GM19351 (cell line): ENCODE measurements around the gene AHNAK.

Source experiments
- ATAC-seq: cut with Tn5 transposase; IDR thresholded peaks from one replicate; pipeline ENCODE4 v1.9.1; 2021; ENCODE audit warnings: mild to moderate bottlenecking, moderate library complexity; ENCODE audit not compliant: unreplicated experiment

Gene AHNAK

DNA sequence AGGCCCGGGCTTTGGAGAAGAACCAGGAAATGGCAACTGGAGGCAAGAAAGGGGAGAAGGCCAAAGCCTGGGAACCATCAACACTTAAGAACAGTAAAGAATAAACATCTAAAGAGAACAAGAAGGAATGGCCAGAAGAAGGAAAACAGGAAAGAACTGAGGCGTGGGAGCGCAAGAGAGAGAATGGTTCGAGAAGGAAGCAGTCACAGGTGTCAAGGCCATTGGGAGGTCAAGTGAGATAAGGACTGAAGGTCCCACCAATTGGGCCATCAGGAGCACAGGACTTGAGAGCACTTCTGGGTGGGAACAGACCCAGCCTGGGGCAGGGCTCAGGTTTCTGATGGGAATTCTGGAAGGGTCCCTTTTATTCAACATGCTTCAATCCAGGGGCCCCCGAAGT is 128.5 kb downstream of the AHNAK start:
- ATAC-seq, result no peak

DNA sequence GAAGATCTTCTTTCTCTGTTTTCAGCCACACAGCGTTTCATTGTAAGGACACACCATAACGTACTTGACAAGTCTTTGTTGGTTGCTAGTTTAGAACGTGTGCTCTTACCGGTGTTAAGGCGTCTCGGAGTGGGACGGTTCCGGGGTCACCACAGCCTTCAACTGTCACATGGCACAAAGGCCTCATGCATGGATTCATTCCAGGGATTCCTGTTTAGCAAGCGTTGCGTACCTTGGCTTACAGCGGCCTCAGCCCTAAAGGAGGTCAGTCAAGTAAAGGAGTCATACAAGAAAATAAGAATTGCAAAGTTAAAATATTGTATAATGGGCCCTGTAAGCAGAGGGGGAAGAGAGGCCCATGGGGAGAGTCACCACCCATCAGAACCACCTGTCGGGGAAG is 130.0 kb downstream of the AHNAK start:
- ATAC-seq, result no peak

DNA sequence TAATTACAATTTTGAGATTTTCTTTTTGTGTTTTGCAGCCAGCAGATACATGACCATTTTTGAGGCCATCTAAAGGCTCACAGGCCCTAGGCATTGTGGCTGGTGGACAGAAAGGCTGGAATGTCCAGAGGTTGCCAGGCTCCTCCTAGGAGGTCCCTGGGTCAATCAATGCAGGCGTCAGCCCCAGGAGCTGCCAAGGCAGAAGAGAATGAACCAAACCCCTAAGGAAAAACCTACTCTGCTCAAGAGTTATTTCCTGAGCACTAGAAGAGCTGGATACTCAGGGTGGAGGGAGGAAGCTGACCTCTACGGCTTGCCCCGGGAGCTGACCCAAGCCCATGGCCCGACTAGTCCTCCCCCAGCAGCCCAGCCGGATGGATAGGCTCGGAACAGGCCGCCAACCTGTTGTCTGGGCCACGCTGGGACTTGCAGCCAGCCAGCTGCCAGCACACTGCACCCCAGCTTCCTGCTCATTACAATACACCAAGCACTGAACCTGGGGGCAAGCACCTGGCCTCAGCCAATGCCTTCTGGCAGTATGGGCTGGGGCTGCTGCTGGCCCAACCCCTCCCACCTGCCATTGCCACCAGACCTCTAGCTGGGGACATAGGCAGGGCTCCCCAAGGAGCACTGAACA is 133.4 kb downstream of the AHNAK start:
- no peak for ATAC-seq

DNA sequence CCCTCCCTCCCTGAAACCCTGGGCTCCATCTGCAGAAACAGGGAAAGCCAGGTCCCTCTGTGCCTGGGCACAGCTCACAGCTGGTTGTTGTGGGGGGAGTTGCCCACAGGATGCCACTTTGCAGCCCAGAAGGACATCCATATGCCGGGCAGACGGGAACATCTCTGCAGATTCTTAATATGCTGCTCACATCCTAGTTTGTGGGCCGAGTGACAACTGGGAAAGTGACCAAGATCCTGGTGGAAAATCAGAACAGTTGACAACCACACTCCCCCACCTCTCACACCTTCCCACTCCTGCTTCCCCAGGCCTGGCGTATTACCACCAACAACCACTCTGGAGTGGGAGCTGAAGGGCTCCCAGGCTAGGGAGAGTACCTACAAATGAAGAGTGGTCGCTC is 135.1 kb downstream of the AHNAK start:
- no peak for ATAC-seq

DNA sequence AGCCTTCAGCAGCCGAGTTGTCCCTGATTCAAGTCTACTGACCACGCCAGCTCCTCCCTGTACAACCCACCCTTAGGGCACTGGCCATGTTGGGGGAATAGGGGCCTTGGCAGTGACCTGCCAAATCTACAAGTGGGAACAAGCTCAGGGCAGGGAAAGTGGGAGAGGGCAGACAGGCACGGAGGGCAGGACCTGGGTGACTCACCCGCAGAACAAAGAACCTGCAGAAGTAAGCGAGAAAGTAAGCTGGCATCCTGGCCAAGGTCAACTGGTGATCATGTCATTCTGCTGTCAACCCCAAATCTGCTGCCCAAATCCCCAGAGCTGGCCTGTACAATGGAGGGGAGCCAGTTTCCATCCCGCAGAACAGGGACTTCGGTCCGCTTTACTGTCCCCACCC is 135.6 kb downstream of the AHNAK start:
- no peak for ATAC-seq

DNA sequence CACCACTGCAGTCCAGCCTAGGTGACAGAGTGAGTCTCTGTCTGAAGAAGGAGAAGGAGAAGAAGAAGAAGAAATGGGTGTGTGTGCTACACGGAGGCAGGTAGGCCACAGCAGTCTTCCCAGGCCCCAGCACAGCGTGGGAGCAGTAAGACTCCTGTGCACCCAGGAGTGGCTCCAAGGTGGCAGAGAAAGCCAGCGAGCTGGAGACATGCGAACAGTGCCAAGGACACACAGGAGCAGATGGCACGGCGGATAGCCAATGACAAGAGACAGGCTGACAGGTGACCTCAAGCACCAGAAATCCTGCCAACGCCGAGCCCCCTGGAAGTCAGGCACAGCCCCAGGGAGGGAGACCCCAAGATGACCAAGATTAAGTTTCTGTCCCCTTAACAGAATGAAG is 136.8 kb downstream of the AHNAK start:
- no peak for ATAC-seq

DNA sequence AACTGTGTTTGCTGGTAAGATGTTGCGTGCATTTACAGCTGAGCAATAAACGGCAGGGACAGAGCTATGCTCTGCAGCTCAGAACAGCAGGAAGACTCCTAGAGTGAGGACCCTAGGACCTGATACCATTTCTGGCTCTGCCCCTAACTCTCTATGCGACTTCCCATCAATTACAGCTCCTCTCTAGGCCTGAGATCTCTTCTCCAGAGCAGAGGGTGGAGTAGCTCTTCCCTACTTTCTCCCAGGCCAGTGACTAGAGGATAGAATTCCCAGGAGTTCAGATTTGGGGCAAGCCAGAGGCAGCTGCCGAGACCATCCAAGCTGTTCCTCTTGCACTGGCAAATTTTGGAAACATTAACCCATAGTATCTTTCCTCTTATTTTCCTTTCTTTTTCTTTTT is 140.6 kb downstream of the AHNAK start:
- ATAC-seq, result no peak

DNA sequence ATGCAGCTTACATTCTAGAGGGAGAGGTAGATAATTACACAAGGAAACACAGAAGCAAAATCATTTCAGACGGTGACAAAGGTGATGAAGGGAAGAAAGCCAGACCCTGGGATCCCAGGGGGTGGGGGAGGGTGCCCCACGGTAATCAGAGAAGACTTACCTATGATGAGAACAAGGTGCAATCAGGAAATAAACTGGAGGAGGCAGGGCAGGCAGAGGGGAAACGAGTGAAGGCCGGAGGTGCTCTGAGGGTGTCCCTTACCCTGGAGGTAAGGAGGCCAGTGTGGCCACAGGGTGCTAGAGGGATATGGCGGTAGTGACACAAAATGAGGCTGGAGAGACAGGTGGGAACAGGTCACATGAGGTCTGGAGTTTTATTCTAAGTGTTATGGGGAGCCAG is 141.7 kb downstream of the AHNAK start:
- ATAC-seq, result no peak

DNA sequence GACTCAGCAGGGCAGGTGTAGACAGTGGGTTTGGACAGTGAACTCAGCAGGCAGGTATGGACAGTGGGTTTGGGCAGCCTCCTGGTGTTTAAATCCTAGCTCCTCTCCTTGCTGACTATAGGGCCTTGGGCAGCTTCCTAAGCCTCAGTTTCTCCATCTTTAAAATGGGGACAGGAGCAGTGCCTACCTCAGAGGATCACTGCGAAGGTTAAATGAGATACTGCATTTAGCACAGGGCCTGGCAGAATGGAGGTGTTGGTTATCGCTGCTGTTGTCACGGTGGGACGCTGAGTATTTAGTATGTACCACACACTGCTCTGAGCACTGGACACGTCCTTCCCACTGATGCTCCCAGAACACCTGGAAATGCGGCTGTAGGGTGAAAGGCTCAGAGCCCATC is 142.2 kb downstream of the AHNAK start:
- ATAC-seq, result no peak

DNA sequence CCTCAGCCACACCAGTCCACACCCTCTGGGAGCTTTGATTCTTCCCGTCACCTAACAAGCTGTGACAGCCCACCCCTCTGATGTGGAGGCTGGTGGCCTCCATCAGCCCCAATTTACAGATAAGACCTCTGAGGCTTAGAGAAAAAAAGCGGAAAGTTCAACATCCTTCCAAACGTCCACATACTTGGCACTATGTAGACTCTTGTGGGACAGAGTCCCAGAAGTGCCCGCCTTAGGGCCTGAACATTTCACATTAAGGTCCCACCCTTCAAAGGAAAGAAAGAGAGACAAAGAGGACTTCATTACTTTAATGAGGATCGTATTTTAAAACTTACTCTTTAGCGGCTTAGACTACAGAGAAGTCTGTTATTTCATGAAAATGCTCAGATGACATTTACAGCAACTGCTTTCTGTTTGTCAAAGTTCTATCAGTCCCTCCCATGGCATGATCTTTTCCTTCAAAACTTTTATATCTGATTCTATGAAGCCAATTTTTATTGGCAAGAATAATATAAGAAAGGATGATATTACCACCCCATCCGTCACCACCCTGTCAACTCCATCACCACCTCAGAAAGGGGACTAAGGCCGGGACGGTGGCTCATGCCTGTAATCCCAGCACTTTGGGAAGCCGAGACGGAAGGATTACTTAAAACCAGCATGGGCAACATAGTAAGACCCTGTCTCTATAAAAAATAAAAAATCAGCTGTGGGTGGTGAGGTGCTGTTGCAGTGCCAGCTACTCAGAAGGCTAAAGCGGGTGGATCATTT is 143.5 kb downstream of the AHNAK start:
- no peak for ATAC-seq

DNA sequence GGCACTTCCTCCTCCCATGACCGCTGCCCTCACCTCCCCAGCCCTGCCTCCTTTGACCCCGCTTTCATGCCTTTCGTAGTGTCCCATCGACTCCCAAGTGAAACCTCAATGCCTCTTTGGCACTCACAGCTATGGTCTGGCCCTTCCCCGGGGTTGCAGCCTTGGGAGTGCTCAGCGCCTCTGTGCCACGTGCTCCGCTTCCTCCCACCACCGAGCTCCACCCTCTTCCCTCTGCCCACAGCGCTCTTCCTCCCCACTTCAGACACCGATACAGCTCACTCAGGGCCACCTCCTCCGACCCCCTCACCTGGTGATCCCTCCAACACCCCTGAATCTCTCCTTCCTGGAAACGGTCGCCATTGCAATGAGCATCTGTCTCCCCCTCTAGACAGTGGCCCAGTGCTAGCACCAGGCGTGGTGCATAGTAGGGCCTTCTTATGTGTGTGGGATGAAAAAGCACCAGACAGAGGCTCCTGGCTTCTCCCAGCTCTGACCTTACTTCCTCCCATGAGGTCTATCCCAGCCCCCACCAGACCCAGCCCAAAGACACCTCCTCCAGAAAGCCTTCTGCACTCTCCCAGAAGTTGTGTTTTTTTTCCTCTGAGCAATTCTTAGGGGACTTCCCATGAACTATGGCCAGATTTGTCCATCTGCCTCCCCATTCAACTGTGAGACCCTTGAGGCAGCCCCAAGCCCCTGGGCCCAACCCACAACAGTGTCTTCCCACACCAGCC is 144.2 kb downstream of the AHNAK start:
- no peak for ATAC-seq

DNA sequence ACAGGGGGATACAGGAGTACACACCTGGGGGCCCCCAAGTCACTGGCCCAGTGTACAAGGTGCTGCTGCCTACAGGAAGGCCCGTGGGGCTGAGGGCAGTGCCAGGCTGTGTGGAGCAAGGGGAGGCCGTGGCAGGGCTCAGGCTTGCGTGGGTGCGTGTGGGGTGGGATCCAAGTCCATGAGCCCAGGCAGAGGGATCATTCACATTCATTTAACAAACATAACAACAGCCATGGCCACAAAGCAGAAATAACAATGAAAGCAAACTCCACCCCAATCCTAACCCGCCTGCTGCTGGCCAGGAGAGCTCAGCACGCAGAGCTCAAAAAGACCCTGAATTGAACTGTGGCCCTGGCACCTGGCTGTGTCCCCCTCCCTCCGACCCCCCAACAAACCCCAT is 144.8 kb downstream of the AHNAK start:
- ATAC-seq, result no peak

DNA sequence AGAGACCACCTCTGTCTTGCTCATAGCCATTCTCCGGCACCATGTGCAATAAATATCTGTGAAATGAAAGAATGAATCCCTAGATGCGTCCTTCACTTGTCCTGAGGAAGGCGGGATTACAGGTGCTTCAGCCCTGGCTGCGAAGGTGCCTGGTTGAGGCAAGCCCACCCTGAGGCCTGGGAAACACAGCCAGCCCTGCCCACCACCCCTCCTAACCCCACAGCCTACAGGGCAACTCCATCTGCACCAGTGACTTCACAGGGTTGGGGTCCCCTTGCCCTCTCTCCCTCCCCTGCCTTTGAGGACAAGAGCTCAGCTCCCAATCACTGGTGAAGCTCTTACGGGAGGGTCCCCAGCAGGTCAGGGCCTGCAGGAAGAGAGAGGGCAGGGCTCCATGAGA is 145.2 kb downstream of the AHNAK start:
- no peak for ATAC-seq

DNA sequence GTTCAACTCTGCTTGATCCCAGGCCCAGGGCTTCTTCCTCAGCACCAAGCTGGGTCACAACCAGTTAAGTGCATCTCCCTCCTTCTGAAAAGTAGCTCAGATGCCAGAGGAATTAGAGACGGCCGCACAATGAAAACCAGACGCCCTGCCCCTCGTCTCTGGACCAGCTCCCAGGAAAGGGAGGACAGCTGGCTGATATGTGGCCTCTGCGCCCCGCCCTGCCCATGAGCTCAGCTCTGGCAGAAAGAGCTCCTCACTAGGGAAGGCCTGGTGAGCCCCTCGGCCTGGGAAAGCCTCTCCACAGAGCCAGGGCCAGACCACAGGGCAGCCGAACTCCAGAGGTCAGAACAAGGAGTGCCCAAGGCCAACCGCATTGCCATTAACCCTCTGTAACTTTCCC is 145.8 kb downstream of the AHNAK start:
- ATAC-seq, result no peak

DNA sequence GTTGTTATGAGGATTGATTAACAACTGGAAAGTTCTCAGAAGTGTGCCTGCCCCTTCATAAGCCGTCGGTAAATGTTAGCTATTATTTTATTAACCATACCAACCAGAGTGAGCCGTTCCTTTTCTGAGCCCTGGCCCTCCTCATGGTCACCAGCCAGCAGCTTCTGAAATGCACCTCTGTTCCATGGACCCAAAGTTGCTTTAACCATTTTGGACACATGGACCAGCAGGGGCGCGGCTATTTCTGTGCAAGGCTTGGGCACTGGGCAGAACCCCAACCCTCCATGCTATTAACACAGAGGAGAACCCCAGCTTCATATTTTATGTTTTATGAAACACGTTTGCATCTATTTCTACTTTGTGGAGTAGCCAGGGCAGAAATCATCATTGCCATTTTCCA is 146.3 kb downstream of the AHNAK start:
- ATAC-seq, result no peak

DNA sequence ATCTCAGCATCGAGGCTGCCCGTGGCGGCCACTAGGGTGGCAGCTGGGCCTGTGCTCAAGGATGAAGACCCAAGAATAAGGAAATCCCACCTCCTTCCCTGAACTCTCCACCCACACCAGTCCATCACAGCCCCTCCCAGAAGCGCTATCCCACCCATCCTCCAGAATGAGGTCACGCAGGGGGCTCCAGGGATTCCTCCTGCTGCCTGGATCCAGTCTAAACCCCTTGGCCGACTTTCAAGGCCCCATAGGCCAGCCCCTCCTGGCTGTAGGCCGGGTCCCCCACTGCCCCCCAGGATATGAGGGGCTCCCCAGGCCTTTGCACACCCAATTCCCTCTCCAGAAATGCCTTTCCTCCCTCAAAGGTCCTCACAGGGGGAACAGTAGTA is 146.7 kb downstream of the AHNAK start:
- ATAC-seq, result no peak

DNA sequence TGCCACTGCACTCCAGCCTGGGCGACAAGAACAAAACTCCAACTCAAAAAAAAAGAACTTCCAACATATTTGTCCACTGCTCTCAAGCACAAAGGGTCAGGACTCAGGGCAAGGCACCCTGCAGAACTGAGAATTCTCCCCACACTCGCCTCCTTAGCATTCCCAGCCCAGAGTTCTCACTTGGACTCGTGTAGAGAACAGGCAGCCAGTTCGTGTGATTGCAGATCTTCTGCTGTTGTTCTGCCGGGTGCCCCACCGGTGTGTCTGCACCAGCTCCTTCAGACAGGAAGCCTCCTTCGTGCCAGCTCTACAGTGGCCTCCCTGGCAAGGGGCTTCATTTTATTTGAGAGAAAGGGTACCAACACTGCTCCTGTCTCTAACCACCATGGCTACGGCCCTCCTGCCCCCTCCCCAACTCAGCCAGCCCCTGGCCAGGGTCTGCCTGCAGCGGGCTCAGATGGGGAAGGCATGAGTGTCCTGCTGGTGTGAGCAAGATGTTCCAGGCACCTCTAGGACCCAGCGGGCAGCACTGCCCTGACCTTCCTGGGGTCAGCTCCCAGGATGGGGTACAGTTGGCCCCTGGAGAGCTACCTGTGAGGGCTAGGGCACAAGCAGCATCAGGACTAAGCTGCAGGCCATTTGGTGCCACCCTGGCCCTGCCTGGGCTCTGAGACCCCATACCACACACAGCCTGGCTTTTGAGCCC is 147.3 kb downstream of the AHNAK start:
- no peak for ATAC-seq

DNA sequence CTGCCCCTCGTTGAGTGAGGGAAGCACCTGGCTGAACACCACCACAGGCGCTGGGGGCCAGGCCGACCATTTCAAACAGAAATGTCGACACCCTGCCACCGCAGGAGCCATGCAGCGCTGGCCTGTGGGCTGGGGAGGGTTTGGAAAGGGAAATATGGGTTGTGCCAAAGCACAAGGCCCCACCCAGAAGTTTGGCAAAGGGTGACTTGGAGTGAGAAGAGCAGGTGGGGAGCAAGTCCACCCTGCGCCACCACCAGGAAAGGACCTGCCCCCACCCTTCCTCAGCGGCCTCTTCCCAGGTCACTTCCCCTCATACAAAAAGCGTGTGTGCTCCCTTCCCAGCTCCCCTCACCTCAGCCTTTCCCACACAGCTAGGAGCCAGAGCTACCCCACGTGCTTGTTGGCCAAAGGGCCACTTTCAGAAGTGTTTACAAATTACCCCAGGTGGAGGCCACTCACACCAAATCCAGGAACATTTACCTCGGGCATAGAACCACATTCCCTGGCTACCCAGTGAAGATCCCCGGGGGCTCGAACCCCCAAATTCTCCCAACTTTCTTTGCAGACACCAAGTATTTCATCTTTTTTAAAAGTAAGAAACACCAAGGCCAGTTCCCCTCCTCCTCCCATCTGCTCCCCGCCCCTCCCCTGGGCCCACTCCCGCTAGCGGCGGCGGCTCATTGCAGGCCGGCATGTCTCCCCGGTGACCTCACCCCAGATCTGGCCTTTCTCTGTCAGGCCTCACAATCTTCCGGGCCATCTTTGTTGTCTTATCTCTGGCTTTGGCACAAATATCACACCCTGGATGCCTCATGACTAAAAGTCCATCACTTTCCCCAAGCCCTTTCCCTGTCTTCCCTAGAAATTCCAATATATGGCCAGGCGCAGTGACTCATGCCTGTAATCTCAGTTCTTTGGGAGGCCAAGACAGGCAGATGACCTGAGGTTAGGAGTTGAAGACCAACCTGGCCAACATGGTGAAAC is 148.3 kb downstream of the AHNAK start:
- no peak for ATAC-seq

DNA sequence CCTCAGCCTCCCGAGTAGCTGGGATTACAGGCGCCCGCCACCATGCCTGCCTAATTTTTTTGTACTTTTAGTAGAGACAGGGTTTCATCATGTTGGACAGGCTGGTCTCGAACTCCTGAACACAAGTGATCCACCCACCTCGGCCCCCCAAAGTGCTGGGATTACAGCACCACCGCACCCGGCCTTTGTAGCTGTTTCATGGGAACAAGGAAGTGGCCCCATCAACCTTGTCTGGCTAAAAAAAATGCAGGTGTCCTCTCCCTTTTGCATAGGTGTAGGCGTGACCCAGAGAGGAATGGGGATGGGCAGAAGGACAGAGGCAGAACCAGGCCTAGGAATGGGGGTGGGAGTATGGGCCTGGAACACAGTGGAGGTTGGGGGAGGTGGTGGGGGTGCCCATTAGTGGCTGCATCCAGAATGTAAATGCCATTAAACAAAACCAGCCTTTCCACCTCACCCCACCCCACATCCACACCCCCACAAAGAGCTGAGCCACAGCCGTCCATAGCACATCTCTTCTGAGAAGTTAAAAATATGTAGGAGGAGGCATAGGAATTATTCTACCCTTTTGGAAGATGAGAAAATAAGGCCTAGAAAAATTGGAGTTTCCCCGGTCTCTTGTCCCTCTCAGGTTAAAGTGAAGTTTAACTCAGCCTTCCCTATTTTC is 150.6 kb downstream of the AHNAK start:
- ATAC-seq, result no peak
